Subcutaneous adipose tissue (tissue), 4 donors: ENCODE results near the gene GINS1. TPM values are rescaled to one million over a fixed set of nuclear protein-coding genes. Genes with fewer than 3 reads are reported as not detected.

Experiments used
- total RNA-seq, 4 donors: library from RNA; depleted of rRNA; stranded (reverse); fragments of >200 nt; gene quantifications; one replicate each; pipeline ENCODE4 v1.1.0, GENCODE V29; 2016
- TF ChIP-seq, protein P1 (sequence below): fragments of 450-650 bp; IDR thresholded peaks from one replicate; pipeline ENCODE4 v1.5.1; 2016; ENCODE audit warnings: low read depth, mild to moderate bottlenecking, control low read depth, antibody characterized with exemption, moderate library complexity

Gene GINS1
- total RNA-seq, 4 donors from 2014 or later: 0.16 to 2.2 (median 0.83) TPM

- TF ChIP-seq, protein P1, sequence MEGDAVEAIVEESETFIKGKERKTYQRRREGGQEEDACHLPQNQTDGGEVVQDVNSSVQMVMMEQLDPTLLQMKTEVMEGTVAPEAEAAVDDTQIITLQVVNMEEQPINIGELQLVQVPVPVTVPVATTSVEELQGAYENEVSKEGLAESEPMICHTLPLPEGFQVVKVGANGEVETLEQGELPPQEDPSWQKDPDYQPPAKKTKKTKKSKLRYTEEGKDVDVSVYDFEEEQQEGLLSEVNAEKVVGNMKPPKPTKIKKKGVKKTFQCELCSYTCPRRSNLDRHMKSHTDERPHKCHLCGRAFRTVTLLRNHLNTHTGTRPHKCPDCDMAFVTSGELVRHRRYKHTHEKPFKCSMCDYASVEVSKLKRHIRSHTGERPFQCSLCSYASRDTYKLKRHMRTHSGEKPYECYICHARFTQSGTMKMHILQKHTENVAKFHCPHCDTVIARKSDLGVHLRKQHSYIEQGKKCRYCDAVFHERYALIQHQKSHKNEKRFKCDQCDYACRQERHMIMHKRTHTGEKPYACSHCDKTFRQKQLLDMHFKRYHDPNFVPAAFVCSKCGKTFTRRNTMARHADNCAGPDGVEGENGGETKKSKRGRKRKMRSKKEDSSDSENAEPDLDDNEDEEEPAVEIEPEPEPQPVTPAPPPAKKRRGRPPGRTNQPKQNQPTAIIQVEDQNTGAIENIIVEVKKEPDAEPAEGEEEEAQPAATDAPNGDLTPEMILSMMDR: no peak
Measured at GRCh38 chr20:25476106-25477013, 68.9 kb downstream of the GINS1 start.

DNA sequence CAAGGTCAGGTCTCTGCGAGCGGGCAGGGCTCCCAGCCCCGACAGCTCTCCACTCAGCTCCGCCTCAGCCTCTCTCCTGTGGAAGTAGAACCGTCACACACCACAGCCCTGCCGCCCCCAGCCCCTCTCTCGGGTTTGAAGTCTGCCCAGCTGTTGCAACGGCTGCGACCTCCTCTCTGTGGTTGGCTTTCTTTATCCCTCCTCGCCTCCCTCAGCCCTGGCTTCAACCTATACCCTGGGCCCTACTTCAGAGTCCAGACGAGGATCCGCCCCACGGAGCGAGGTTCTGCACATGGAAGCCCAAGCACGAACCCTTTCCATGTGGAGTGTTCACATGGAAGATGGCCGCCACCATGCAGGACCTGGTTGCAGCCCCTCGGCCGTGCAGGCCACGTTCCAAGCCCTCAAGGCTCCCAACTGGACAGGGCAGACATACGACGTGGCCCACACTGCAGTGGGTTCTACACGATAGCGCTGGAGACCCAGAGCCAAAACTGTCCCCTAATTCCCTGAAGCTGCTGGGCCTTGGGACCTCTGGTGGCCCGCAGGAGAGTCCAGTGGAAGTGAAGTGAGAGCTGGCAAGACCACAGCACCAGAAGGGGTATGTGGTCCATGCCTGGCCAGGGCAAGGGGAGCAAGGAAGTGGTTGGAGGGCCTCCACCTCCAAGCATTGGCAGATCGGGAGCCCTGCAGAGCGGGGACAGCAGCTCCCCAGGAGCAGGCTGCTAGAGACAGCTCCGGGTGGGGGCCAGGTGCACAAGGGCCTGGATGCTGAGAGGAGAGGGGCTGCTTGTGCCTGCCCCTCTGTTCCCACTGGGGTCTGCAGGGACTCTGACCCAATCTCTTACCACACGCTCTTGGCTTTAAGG, 69.8 kb downstream of the GINS1 start:
- TF ChIP-seq, protein P1: no peak

DNA sequence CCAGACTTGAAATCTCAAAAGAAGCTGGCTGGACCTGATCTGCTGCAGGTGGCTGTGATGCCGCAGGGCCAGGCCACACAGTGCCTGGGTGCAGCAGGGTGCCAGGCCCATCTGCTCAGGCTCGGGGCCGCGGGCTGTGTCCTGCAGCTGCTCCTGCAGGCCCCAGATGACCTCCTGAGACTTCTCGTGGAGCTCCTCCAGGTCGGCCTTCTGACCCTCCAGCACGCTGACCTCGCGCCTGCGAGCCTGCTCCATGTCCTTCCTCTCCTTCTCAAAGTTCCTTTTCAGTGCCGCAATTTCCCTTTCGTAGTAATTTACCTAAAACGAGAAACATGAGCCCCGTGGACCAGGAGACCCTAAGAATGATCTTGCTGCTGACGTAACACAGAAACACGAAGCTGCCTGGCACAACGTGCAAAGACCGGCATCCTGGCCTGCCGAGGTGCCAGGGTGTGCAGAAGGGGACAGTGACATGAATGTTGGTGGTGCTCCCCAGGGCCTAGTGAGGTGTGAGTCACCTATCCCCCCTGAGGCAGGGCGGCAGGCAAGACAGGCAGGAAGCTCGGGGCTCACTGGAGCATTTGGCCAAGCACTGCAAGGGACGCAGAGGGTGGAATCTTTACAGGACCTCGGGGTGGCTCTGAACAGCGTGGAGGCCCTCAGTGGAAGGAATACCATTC, 71.6 kb downstream of the GINS1 start:
- TF ChIP-seq, protein P1: no peak

DNA sequence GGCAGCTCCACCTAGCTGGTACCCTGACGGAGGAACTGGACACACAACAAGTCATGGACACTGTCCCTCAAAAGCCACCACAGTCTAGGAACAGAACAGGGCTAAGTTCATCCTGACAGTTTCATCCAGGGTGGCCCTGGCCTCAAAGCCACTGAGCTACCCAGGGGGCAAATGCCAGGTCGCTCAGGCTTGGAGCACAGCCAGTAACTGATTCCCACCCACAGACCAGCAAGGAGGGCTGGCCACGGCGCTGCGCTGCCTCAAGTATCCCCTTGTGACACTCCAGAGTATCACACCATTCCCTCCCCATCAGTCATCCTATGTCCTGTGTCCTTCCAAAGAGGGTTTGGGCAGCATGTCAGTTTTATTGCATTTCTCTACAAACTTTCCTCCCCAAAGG, 72.2 kb downstream of the GINS1 start:
- TF ChIP-seq, protein P1: no peak

DNA sequence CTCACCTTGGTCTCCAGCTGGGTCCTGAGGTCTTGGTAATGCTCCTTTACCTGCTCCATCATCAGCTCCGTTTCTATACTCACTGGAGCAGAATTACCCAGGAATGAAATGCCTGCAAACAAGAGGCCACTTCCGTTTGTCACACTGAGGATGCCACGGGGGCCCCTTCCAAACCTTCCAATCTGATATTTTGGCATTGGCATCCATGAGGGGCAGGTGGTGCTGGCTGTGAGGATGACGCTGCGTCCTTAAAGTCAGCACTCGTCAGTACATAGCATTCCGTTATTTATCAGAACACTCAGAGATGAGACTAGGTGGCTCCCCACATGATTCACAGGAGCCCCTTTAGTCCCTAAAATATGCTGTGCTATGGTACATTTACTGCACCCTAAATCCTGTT, 72.7 kb downstream of the GINS1 start:
- TF ChIP-seq, protein P1: no peak

DNA sequence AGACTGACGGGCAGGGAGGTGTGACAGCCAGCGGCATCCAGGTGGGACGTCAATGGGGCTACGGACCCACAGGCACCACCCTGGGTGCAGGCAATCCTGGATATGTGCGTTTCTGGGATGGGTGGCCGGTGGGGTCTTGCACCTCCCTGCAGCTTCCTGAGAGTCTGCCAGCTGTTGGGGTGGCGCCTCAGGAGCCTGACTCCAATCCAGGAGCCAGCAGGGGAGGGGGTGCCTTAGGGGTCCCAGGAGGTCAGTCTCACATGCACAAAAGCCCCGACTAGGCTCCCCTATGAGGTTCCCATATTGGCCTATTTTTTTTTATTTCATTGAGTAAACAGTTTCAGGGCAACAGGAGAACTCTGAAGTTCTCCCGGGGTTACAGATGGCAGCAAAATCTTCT, 73.3 kb downstream of the GINS1 start:
- TF ChIP-seq, protein P1: no peak
